Bronchial epithelial cell (primary cell): ENCODE measurements around the gene ADCY1. TPM values are rescaled to one million over a fixed set of nuclear protein-coding genes. Genes with fewer than 3 reads are reported as not detected.

Experiments used
- DNase-seq: peaks from one replicate; pipeline ENCODE4 v3.0.0-alpha.2; 2010; ENCODE audit warnings: low read depth
- FAIRE-seq: peaks from 2 replicates; lab custom pipeline; 2011; peaks lifted over from hg19 to GRCh38; lab: Jason Lieb, UNC
- H3K27me3 ChIP-seq: 2 replicates; pipeline ENCODE4 v1.5.1; 2011; ENCODE audit warnings: low read length; ENCODE audit not compliant: control insufficient read depth, insufficient read depth
- H3K36me3 ChIP-seq: 2 replicates; pipeline ENCODE4 v1.5.1; 2011; ENCODE audit warnings: low read length; ENCODE audit not compliant: control insufficient read depth, insufficient read depth
- H3K4me3 ChIP-seq: 2 replicates; pipeline ENCODE4 v1.5.1; 2011; ENCODE audit warnings: mild to moderate bottlenecking, low read depth, low read length, control low read depth
- CTCF ChIP-seq: IDR thresholded peaks from 2 replicates; pipeline ENCODE4 v1.5.1; 2011; ENCODE audit warnings: mild to moderate bottlenecking, moderate library complexity, low read length, control low read depth, inconsistent platforms; ENCODE audit not compliant: insufficient read depth, severe bottlenecking
- total RNA-seq: library from RNA; depleted of rRNA; stranded (reverse); fragments of >200 nt; gene quantifications from 2 replicates; pipeline ENCODE4 v1.2.1, GENCODE V29; 2014

The ADCY1 gene
- total RNA-seq, 1 donor from 2014 or later = 0.79 TPM

- TF ChIP-seq CTCF = no peak
- no peaks in the 10 kb centered on the region for H3K36me3 ChIP-seq
- H3K27me3 ChIP-seq = no peaks in the 10 kb centered on the region
- no peak for FAIRE-seq
- H3K4me3 ChIP-seq = no peak overlapping the region
- DNase-seq = no peak
Observed at GRCh38 chr7:45606050-45606449, 31.9 kb downstream of the ADCY1 start.

- FAIRE-seq (no peak), DNase-seq (no peak)
- Histone ChIP-seq H3K36me3 (no peaks in the 10 kb centered on the region), H3K4me3 (no peak overlapping the region), H3K27me3 (no peaks in the 10 kb centered on the region)
- no peak for TF ChIP-seq CTCF
Observed at GRCh38 chr7:45606931-45607330, 32.8 kb downstream of the ADCY1 start.

GRCh38 chr7:45609180-45609579 is 35.0 kb downstream of the ADCY1 start:
- FAIRE-seq (no peak), DNase-seq (no peak)
- Histone ChIP-seq H3K27me3 (no peaks in the 10 kb centered on the region), H3K4me3 (no peak overlapping the region), H3K36me3 (no peaks in the 10 kb centered on the region)
- no peak for TF ChIP-seq CTCF

GRCh38 chr7:45610019-45610418 is 35.9 kb downstream of the ADCY1 start:
- no peak for TF ChIP-seq CTCF
- DNase-seq = no peak
- no peak for FAIRE-seq
- no peaks in the 10 kb centered on the region for H3K27me3 ChIP-seq
- H3K36me3 ChIP-seq = no peaks in the 10 kb centered on the region
- no peak overlapping the region for H3K4me3 ChIP-seq

- no peak for TF ChIP-seq CTCF
- FAIRE-seq (no peak), DNase-seq (no peak)
- H3K27me3 ChIP-seq = no peaks in the 10 kb centered on the region
- no peak overlapping the region for H3K4me3 ChIP-seq
- no peaks in the 10 kb centered on the region for H3K36me3 ChIP-seq
Observed at GRCh38 chr7:45610660-45611299, 36.6 kb downstream of the ADCY1 start.

- H3K4me3 ChIP-seq = no peak overlapping the region
- DNase-seq (no peak), FAIRE-seq (no peak)
- no peaks in the 10 kb centered on the region for H3K27me3 ChIP-seq
- H3K36me3 ChIP-seq = no peaks in the 10 kb centered on the region
- TF ChIP-seq CTCF = no peak
Observed at GRCh38 chr7:45617166-45617565, 43.0 kb downstream of the ADCY1 start.
